ENCODE results near the gene HOXC6. TPM values are rescaled to one million over a fixed set of nuclear protein-coding genes. Genes with fewer than 3 reads are reported as not detected.

HOXC6 gene
- total RNA-seq, 1 donor from 2014 or later: not detected

GRCh38 chr12:54059668-54060067, 31.4 kb downstream of the HOXC6 start:
- no peak for DNase-seq (ENCODE audit: extremely low spot score in 2 of 2)
- no peak for TF ChIP-seq POLR2A (IDR thresholded peaks at IDR 0.05)
- TF ChIP-seq CTCF (IDR thresholded peaks at IDR 0.05): no peak
- no peak for TF ChIP-seq POLR2AphosphoS5 (IDR thresholded peaks at IDR 0.05; ENCODE audit: insufficient read depth in 1 of 2, low read depth in 1 of 2)
- Histone ChIP-seq H3K36me3 (no peaks in the 10 kb centered on the region), H3K9me3 (no peaks in the 10 kb centered on the region), H3K27ac (no peak overlapping the region), H3K4me3 (no peak overlapping the region), H3K4me1 (peaks cover 1% of the 10 kb centered on the region), H3K27me3 (peaks cover 8% of the 10 kb centered on the region)
- intact Hi-C loops (cut with DNase I): no loop called here

- no peaks in the 10 kb centered on the region for H3K9me3 ChIP-seq
- TF ChIP-seq POLR2A (IDR thresholded peaks at IDR 0.05) (no peak), POLR2AphosphoS5 (IDR thresholded peaks at IDR 0.05; ENCODE audit: insufficient read depth in 1 of 2, low read depth in 1 of 2) (no peak), CTCF (IDR thresholded peaks at IDR 0.05) (no peak)
- intact Hi-C loops (cut with DNase I): no loop called here
- peaks cover 1% of the 10 kb centered on the region for H3K27me3 ChIP-seq
- H3K27ac ChIP-seq: no peak overlapping the region
- H3K4me1 ChIP-seq: no peaks in the 10 kb centered on the region
- DNase-seq (ENCODE audit: extremely low spot score in 2 of 2): no peak
- H3K36me3 ChIP-seq: no peaks in the 10 kb centered on the region
- no peak overlapping the region for H3K4me3 ChIP-seq
Measured at GRCh38 chr12:54060174-54060974, 32.1 kb downstream of the HOXC6 start.

- Histone ChIP-seq H3K9me3 (no peaks in the 10 kb centered on the region), H3K4me1 (no peaks in the 10 kb centered on the region), H3K36me3 (no peaks in the 10 kb centered on the region), H3K27ac (no peak overlapping the region), H3K4me3 (no peak overlapping the region), H3K27me3 (no peaks in the 10 kb centered on the region)
- DNase-seq (ENCODE audit: extremely low spot score in 2 of 2): no peak
- intact Hi-C loops (cut with DNase I): no loop called here
- no peak for TF ChIP-seq CTCF (IDR thresholded peaks at IDR 0.05)
Measured at GRCh38 chr12:54060975-54061778, 32.9 kb downstream of the HOXC6 start.

- intact Hi-C loops (cut with DNase I): no loop called here
- no peak for DNase-seq (ENCODE audit: extremely low spot score in 2 of 2)
- Histone ChIP-seq H3K27ac (no peak overlapping the region), H3K27me3 (no peaks in the 10 kb centered on the region), H3K4me1 (no peaks in the 10 kb centered on the region), H3K9me3 (no peaks in the 10 kb centered on the region), H3K36me3 (no peaks in the 10 kb centered on the region), H3K4me3 (no peak overlapping the region)
- TF ChIP-seq POLR2AphosphoS5 (IDR thresholded peaks at IDR 0.05; ENCODE audit: insufficient read depth in 1 of 2, low read depth in 1 of 2) (no peak), POLR2A (IDR thresholded peaks at IDR 0.05) (no peak), CTCF (IDR thresholded peaks at IDR 0.05) (no peak)
Measured at GRCh38 chr12:54065677-54066076, 37.4 kb downstream of the HOXC6 start.

GRCh38 chr12:54066408-54066807, 38.2 kb downstream of the HOXC6 start:
- Histone ChIP-seq H3K9me3 (no peaks in the 10 kb centered on the region), H3K36me3 (no peaks in the 10 kb centered on the region), H3K27ac (no peak overlapping the region), H3K27me3 (no peaks in the 10 kb centered on the region), H3K4me1 (no peaks in the 10 kb centered on the region), H3K4me3 (no peak overlapping the region)
- no peak for TF ChIP-seq POLR2A (IDR thresholded peaks at IDR 0.05)
- TF ChIP-seq CTCF (IDR thresholded peaks at IDR 0.05): no peak
- TF ChIP-seq POLR2AphosphoS5 (IDR thresholded peaks at IDR 0.05; ENCODE audit: insufficient read depth in 1 of 2, low read depth in 1 of 2): no peak
- intact Hi-C loops (cut with DNase I): no loop called here
- DNase-seq (ENCODE audit: extremely low spot score in 2 of 2): no peak
